GM18508 (cell line): Measurements from ENCODE around the gene PCSK5.
"Not testable (repeated sequence)": the region's sequence is repeated elsewhere in the genome, so short reads cannot be mapped to it uniquely, and the experiment has no call there.

Experiments used
- ATAC-seq: cut with Tn5 transposase; IDR thresholded peaks from one replicate; pipeline ENCODE4 v1.9.1; 2021; ENCODE audit warnings: moderate number of reproducible peaks; ENCODE audit not compliant: insufficient read depth, unreplicated experiment

Gene PCSK5

DNA sequence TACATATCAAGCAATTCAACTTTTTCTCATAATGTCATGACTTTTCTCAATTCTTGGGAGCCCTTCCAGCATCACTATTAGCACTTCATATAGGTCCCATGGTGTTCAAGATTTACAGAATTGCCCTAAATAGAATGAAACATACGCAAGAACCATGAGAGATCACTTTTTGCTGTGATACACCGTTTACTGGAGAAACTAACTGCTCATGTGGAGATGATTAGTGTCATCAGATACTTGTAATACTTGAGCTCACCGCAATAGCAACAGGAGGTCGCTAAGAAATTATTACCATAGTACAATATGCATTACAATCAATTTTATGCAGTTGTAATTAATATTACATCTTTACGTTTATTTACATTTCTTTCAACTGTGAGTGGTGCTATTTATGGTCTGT lies 4.8 kb upstream of the PCSK5 start:
- ATAC-seq = no peak

DNA sequence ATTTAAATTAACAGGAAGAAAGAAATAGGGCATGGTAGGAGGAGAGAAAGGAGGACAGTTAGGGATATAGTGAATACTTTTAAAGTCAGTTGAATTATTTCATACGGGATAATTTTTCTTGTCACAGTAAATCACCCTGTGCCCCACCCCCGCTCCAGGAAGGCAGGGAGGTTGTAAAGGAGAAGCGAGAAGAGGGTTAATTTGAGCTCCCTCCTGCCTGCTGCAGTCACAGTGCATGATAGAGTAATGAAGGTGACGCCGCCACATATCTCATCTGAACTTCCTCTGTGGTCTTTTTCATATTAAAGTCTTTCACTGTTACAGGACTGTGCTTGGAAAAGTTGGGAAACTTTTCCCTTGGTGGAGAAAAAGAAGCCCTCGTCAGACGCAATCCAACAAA lies 896 bp upstream of the PCSK5 start:
- ATAC-seq = no peak

DNA sequence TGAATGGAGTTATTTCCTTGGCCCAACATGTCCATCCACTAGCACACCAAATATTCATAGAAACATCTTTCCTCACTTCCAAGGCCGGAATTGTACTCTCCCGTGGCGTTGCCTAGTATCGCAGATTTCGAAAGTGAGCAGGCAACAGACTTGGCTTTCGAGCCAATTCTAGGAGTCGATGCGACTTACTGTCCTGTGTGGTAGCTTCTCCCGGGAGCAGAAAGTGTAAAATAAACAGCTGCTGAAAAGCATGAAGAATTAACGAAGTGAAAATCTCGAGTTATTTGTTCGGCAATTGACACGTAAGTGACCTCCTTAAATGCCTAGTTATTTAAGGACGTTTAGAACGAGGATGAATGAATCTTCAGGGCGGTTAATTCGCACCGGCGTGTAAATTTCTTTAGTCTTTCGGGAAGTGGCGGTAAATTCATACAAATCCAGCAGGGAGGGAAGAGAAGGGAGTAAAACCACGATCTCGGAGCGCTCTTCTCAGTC lies 449 bp upstream of the PCSK5 start:
- no peak for ATAC-seq

DNA sequence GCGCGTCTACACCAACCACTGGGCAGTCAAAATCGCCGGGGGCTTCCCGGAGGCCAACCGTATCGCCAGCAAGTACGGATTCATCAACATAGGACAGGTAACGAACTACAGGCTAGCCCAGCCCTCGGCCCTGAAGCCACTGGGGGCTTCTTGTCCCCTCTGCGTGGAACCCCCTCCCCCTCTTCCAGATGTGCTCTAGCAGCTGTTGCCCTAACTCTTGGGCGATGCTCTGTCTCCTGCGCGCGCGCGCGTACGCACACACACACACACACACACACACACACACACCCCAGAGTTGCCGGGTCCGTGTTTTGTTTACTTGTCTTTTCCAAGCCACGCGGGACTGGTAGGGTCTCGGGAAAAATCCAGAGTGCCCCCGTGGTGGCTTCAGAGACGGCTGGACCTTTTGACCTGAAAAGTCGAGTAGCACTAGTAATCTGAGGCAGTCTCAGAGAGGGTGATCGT lies 836 bp downstream of the PCSK5 start:
- ATAC-seq = no peak

DNA sequence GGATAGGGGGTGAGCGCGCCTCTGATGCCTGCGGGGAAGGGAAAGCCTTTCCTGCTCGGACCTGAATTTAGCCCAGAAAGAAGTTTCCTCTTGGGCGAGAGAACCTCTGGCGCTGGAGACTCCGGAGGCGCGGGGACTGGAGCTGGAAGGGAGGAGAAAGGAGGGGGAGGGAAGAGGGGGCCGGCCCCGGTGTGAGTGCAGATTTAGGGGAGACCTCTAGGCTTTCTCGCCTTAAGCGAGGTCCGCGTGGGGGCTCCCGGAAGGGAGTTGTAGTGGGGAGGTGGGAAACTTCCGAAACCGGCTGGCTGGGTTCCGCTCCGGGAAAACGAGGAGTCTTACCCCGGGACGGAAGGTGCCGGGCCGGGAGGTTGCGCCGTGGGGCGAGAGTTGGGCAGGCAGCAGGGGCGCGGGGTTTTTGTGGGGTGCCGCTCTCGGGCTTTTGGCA lies 1.3 kb downstream of the PCSK5 start:
- no peak for ATAC-seq

DNA sequence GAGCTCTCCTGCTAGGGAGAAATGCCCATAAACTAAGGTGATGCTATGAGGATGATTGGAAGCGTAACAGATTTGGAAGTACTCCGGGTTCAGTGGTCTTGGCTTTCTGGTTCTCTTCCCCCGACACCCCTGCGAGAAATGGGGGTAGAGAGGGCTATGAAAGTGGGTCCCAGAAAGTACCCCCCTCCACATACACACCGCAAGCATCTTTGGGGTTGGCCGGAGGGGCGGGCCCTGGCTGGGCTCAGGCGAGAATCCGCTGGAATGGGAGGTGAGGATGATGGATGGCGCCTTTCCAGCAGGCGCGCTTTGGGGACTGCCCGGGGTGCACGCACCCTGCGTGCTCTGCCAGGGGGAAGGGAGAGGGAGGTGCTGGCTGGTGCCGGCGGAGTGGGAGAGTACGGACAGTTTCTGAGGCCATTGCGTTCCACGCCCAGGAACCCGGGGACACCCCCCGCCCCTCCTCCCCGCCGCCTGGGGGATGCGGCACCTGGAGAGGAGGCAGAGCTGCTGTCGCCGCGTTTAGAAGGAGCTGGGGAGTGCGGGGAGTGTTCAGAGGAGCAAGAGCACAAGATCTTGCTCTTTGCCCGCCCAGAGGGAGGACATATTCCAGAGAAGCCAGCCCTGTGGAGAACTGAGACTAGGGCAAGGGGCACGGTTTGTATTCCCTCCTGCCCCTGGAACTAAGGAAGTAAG lies 1.9 kb downstream of the PCSK5 start:
- ATAC-seq = no peak

DNA sequence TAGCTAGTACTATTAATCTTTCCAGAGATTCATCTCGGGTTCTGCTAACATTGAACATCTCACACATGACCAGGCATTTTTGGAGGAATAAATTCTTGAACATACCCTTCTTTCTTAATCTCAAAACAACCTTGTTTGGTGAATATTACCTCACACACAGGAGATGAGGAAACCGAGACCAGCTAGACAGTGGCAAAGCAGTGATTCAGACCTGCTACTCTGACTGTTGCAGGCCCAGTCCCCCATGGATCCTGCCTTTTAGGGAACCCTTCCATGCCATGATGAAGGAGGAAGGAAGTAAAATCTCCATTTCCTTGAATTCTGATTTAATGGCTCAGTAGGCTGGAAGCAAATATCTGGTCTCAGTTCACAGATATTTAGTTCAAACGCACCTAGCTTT lies 2.6 kb downstream of the PCSK5 start:
- ATAC-seq = no peak

DNA sequence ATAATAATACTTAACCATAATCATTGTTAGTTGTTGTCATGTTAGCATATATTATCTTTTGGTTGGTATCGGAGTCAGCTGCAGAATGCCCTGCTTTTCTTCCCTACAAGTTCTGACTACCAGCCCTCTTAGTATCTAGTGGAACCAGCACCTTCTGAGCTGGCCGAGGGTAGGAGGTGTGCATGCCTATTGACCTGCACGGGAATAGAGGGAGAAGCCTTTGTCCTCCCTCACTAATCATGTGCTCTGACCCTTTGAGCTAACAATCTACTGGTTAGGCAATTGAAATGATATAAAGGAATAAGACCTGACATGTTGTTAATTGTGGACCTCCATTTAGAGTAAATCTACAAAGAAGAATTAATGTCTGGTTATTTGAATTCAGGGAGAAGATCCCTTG lies 4.1 kb downstream of the PCSK5 start:
- ATAC-seq = no peak

DNA sequence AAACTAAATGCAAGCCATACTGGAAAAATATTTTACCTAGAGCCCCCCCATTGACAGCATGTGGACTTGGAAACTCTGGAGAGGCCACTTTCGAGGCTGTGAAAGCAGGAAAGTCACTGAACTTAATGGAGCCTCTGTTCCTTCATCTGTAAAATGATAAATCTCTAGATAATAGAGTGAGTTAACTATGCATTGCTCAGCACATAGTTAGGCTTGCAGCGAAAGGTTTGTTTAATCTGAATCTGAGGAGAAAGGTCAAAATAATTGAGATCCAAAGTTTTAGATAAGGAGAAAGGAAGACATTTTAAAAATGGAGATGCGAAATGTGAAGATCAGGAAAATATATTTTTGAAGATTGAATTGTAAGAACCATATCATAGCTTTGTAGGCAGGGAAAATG lies 4.6 kb downstream of the PCSK5 start:
- ATAC-seq = no peak

DNA sequence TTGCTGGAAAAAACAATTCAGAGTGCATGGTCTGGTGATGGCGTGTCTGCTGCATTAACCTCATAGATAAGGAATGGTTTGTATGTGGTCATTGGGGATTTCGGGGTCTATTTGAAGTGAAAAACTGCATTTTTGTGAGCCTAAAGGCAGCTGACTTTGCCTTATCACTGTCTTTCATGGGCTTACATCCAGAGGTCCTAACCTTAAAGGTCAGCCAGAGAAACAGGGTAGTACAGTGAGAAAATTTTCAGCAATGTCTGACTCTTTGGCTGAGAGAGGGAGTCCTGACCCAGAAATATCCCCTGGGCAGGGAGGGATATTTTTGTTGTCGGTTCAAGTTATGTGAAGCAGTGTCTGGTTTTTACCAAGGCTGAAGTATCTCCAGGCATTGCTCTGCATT lies 5.7 kb downstream of the PCSK5 start:
- ATAC-seq = no peak

DNA sequence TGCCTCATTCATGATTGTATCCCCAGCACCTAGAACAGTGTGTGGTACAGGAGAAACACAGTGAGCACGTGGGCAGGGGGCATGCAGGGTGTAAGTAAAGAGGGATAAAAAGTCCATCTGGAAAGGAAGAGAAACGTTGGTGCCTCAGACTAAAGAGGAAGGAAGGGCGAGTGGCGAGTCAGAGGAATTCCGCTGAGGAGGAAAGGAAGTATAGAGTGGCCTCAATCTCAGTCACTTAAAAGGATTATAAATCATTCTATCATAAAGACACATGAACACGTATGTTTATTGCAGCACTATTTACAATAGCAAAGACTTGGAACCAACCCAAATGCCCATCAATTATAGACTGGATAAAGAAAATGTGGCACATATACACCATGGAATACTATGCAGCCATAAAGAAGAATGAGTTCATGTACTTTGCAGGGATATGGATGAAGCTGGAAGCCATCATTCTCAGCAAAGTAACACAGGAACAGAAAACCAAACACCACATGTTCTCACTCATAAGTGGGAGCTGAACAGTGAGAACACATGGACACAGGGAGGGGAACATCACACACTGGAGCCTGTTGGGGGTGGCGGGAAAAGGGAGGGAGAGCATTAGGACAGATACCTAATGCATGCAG lies 10.5 kb downstream of the PCSK5 start:
- ATAC-seq = not testable (repeated sequence)

DNA sequence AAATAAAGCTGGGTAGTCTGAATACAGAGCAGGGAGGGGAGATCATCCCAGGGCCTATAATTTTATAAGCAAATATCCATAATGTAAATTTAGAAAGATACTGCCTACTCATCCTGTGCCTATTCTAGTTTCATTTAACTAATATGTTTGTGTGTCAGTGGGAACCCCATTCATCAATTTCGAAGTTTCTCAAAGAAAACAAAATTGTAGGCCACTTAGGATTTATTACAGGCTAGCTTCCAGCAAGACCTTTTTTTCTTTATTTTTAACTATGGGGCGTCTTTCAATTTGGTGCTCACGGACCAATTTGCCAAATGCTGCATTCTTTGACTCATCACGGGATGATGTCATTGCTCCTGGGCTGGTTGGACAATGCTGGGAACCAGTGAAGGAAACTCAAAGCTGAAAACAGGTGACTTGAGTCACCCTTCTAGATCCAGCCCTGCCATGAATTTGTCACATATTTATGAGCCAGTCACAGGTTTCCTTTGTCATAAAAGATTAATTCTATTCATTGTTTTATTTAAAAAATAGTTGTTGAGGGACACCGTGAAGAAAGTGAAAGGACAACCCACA lies 13.4 kb downstream of the PCSK5 start:
- no peak for ATAC-seq

DNA sequence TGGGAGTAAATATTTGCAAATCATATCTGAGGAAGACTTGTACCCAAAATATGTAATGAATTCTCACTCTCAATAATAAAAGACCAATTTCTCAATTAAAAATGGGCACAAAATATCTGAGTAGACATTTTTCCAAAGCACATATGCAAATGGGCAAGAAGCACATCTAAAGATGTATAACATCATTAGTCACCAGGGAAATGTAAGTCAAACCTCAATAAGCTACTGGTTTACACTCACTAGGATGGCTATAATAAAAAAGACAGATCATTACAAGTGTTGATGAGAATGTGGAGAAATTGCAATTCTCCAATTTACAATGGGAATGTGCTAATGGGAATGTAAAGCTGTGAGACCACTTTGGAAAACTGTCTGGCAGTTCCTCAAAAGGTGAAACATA lies 13.9 kb downstream of the PCSK5 start:
- no peak for ATAC-seq

DNA sequence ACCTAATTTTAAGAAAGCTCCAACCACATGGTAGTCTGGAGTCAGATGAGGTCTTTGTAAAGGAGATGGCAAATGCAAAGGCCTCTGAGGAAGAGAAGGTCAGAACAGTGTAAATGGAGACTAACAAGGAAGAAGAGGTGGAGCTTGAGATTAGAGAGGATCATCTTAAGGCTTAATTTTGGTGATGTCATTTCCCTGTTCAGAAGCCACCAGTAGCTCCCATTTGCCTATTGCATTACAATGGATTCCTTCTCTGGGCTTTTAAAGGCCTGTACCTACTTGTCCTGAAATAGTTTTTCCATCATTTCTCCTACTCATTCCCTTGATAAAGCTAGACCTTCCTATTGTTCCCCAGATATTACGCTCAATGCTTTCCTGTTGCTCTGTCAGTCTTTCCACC lies 16.1 kb downstream of the PCSK5 start:
- no peak for ATAC-seq

DNA sequence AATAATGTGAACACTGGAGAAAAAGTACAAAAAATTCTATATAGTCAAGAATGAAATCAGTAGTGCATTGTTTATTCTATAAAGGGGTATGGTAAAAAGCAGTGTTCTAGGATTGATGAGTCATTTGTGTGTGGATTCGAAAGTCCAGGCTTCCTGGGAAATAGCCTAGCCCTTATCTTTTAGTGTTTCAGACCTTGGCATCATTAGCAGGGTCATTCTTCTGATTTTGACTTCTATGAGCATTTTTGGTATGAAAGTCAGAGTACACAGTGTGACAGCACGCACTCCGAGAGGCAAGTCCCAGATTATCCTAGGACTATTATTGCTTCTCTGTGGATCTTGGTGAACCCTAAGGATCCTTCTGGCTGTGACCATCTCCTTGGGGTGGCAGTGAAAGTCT lies 16.9 kb downstream of the PCSK5 start:
- no peak for ATAC-seq

DNA sequence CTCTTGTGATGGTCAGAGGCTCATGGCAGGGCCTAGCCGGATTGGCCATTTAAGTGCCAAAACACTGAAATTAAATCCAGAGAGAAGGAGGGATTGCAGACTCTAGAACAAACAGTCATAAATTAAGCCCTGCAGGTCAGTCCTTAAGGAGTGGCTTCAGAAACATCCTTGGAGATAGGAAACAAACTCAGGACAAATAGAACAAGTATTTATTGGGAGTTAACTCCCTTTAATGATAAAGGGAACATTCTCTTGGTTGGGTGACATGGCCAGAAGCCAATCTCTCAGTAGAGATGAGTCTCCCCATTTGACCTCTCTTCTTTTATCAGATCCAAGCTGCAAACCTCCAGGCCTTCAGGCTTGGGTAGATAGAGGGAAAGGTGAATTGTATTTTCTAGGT lies 17.4 kb downstream of the PCSK5 start:
- ATAC-seq = no peak

DNA sequence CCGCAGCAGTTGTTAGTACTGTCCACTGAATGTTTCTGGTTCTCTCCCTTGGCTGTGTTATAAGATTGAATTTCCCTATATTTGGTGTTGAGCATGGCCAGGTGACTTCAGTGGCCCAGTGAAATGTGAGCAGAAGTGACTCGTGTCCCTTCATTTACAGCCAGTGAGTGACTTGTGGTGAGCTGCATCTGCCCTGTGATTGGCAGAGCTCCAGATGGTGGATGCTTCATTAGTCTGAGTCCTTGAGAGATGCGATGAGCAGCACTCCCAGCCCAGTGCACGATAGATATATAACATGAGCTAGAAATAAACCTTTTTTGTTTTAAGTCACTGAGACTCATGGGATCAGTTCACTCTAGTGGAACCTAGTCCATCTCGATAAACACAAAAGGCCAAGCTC lies 19.3 kb downstream of the PCSK5 start:
- no peak for ATAC-seq

DNA sequence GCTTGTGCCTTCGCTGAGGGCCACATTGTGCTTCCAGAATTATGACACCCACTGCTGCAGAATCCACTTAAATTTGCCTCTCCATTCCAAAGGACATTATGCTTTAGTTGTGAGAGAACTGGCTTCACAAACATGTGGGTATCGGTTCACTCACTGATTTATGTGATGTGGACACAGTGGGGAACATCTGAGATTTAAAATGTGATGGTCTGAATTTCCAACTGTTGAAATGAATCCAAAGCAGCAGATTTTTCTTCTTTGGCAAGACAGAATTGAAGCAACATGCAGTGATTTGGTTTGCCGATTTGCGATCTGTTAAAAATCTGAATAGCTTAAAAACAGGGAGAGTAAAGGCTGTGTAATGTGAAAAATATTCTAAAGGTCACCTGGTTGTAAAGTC lies 20.3 kb downstream of the PCSK5 start:
- ATAC-seq = no peak

DNA sequence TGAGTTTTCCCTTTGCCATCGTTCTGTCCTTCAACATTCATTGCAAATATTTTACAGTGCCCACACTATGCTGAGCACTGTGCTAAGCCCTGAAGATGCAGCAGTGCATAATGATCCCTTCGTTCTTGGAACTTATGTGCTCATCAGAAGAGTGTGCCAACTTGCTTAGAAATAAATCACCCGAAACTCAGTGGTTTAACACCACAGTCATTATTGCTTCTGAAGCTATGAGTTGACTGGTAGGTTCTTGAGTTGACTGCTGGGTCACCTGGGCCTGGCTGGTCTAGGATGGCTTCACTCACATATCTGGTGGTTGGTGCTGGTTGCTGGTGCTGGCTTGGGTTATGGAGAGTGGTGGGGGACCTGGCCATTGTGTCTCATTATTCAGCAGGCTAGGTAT lies 20.9 kb downstream of the PCSK5 start:
- no peak for ATAC-seq

DNA sequence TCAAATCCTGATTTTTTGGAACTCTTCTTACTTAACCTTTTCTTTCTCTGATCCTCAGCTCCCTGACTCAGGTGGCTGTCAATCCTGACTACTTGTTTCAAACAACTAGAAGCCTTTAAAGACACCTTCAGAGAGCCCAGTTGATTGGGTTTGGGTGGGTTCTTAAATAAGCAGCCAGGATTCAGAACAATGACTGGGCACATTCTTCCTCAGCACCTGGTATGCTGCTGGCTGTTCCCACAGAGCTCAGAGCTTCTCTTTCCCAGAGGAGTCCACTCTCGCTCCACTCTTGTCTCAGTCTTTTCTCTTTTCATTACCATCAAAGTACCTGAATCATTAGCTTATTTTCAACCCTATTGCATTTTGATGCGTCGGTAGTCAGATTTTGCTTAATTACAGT lies 22.5 kb downstream of the PCSK5 start:
- no peak for ATAC-seq

DNA sequence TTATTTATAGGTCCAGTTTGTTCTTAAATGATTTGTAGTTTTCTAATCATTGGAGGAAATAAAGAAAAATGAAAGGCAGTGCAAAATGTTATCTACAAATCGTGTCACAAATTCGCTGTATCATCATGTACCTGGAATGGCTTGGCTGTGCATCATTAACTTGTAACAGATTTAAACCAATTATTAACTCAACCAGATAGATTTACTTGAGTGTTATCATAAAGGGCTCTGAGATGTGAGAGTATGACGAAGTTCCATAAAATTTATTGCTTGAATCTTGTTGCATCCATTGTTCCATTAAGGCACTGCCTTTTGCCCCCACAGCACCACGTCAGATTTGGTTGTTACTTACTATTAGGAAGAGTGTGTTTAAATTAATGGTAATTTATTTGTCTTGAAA lies 23.5 kb downstream of the PCSK5 start:
- ATAC-seq = no peak
